Pulmonary artery endothelial cell (primary cell): ENCODE results near the gene BABAM2. TPM values are rescaled to one million over a fixed set of nuclear protein-coding genes. Genes with fewer than 3 reads are reported as not detected.
"Not testable (repeated sequence)": the region's sequence is repeated elsewhere in the genome, so short reads cannot be mapped to it uniquely, and the experiment has no call there.

ENCODE experiments used
- DNase-seq: peaks from one replicate; pipeline ENCODE4 v3.0.0-alpha.2; 2011; ENCODE audit warnings: low read depth, low spot score
- total RNA-seq: library from RNA; depleted of rRNA; stranded (reverse); fragments of >200 nt; gene quantifications from 2 replicates; pipeline ENCODE4 v1.2.3, GENCODE V29; 2014

The BABAM2 gene
- total RNA-seq, 1 donor from 2014 or later, result 12.9 TPM

DNA sequence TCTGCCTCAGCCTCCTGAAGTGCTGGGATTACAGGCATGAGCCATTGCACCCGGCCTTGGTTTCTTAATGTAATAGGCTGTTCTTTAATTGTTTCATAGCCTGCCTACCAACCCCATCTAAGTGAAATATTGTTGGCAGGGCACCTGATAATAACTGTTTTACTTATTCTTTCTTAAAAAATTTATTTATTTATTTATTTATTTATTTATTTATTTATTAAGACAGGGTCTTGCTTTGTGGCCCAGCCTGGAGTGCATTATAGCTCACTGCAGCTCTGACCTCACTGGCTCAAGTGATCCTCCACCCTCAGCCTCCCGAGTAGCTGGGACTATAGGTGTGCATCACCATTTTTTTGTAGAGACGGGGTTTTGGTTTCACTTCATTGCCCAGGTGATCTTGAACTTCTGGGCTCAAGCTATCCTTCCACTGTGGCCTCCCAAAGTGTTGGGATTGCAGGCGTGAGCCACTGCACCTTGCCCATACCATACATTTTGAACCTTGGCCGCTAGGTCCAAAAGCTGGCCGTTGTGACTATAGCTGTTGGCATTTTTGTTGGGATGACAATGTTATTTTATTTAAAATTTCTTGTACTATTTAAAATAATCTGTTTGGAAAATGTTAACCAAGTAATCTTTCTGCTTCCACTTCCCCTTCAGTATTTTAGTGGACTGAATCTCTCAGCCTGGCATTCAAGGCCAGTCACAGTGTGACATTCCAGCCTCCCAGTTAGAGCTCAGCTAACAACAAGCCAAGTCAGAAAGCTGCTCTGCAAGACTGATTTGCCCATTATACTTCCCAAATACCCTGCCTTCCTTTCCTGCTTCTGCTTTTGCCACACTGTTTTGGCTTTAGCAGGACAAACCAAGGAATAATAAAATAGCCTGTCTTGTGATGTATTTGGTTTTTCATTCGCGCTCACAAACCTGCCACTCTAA lies 52.4 kb downstream of the BABAM2 start:
- DNase-seq, result no peak

DNA sequence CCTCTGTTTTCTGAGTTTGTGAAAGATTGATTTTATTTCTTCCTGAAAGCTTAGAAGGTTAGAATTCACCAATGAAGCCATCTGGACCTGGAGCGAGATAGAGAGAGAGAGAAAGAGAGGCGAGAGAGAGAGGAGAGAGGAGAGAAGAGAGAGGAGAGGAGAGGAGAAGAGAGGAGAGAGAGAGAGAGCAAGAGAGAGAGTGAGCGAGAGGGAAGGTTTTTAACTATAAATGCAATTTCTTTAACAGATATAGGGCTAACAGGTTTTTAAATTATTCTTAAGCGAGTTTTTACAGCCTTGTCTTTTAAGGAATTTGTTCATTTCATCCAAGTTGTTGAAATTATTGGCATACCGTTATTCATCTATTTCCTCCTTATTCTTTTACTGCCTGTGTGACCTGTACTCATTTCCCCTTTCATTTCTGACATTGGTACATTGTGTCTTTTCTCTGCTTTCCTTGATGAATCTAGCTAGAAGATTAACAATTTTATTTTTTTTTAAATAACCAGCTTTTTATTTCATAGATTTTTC lies 56.1 kb downstream of the BABAM2 start:
- DNase-seq, result no peak

DNA sequence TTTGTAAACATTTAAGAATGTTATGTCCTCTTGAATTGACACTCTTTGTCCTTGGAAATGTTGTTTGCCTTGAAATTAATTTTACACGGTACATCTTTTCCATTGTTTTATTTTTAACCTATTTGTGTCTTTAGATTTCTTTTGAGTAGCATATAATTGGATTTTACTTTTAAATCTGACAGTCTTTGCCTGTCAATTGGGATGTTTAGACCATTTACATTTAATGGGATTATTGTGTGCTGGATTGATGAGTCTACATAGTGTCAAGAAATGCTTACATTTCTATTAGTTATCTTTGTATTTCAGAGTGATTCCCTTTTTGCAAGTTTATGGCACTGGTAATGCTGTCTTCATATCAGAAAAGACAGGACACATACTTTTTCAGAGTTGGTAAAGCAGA lies 61.5 kb downstream of the BABAM2 start:
- no peak for DNase-seq

DNA sequence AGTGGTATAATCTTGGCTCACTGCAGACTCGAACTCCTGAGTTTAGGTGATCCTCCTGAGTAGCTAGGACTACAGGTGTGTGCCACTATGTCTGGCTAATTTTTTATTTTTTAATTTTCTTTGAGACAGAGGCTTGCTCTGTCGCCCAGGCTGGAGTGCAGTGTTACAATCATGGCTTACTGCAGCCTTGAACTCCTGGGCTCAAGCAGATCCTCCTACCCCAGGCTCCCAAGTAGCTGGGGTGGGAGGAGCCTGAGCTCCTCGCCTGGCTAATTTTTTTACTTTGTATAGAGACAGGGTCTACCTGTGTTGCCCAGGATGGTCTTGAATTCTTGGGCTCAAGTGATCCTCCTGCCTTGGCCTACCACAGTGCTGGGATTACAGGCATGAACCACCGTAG lies 62.5 kb downstream of the BABAM2 start:
- DNase-seq, result no peak

DNA sequence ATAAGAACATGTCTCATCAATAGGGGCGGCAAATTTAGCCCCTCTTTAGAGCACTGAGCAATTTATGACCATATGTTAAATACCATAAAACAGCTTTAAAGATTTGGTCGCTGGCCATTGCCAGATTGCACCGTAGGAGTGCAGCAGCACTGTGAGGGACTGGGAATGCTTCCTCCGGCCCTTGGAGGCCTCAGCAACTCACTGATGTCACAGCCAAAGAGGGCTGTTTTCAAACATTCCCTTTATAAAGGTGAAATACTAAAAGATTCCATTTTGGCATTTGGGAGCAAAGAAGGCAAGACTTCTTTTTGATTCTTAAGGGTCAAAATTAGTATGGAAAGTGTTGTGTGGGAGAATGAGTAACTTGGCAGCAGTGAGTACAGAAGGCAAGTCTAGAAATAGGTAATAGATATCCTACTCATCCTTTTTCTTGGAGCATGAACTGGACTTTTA lies 63.7 kb downstream of the BABAM2 start:
- DNase-seq, result no peak

DNA sequence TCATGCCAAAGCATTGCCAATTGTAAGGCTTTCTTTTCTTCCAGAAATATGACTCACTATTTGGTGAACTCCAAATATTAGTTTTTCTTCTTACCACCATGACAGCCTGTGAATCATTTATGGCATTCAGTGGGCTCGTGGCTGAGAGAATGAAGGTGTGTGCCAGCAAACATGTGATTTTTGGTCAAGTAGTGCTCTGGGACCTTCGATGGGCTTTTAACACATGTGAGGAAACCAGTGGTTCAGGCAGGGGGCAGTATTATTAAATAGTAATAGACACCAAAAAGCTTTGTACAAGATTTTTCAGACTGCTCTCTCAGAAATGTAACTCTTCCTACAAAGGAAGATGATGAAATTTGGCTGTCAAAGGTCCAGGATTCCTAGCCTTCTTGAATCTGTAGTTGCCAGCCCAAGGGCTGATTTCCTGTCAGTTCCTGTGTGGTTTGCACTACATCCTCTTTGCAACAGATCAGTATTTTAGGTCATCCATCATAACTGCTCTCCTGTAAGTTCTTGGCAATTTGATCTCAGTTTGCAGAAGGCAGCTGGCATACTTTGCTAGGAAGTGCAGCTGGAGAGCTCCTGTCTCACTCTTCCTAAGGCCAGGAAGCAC lies 64.3 kb downstream of the BABAM2 start:
- DNase-seq, result peak; percentile 100

DNA sequence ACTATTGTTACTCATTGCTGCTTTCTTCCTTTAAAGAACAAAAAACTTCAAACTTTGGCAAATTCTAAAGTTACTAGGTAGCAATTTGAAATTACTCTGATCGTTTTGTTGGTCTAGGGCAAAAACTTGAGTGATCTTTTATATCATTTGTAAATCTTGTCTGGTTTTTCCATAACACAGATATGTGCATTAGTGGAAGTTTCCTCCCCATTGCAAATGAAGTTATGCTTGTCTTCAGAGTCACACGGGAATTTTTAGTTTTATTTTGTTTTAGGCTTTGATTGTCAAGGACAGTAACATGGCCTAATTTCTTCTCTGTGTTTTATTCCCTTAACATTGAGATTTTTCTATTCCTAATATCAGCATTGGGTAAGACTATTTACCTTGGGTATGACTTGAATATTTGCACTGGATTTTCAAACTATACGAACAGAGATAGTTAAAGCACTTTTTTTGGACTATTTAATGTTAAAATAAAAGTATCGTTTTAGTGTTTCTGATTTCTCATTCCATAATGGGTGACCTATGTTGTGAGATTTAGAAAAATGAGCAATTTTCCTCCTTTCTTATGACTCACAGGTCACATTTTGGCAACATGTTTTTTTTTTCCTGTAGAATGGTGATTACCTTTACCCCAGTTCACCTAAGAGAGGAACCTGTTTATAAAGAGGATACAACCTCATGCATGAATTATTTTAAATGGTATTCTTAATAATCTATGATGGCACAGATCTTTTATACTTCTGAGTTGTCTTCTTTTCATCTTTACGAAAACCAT lies 65.0 kb downstream of the BABAM2 start:
- no peak for DNase-seq

DNA sequence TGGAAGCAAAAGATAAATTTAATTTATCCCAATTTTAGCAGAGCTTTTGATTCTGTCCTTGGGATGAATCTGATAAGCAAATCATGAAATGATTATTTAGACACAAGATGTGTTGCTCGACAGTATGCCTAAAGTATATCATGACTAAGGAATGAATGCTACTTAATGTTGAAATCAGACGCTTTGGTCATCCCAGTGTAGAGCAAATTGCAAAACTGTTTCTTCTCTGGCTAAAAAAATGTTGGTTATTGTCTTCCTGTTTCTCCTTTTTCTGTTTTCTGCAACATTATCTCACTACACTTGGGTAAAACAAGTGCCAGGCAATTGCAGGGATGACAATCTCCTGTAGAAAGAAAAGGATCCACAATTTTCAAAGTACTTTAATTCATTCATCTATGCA lies 66.4 kb downstream of the BABAM2 start:
- DNase-seq, result no peak

DNA sequence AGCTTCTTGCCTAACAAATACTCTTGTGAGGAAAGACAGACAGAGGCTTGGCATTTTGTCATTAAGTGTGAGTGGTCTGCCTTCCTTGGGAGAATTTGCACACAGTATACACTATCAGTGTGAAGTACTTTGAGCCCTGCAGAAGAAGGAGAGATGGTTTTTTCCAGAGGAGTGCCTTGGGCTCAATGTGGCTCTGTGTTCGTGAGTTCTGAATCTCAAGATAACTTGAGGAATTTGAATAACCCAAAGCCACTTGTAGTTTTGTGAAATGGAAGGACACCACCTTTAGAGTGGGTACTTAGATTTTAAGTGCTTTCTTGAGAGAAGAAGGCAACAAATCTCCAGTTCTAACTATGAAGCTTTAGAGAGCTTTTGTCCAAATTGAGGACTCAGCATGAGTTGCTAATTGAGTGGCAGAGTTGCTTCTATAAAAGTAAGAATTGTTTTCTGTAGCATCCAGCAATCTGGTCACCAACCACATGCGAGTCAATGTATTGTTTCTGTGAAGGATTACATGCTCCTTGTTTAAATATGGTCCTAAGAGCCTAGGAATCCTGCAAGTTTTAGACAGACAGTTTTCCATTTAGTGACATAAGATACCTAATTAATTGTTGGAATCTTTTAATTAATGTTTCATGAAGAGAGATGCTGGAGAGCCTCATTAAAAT lies 68.3 kb downstream of the BABAM2 start:
- no peak for DNase-seq

DNA sequence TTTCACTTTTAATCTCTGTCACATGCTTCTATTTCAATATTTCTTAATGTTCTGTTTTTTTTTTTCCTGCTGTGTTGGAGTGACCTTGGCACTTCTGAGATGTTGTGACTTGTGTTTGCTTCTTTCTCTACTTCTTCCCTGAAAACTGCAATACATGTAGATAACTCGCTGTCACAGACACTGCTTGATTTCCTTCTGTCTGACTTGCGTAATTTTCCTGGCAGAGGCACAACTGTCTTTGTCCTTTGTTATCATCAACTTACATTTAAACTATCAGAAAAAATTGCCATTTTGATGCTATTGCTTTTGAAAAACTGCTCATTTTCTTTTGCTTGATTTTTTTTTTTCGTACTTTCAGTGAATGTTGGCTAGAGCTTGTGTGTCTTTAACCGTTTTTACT lies 69.0 kb downstream of the BABAM2 start:
- DNase-seq, result no peak

DNA sequence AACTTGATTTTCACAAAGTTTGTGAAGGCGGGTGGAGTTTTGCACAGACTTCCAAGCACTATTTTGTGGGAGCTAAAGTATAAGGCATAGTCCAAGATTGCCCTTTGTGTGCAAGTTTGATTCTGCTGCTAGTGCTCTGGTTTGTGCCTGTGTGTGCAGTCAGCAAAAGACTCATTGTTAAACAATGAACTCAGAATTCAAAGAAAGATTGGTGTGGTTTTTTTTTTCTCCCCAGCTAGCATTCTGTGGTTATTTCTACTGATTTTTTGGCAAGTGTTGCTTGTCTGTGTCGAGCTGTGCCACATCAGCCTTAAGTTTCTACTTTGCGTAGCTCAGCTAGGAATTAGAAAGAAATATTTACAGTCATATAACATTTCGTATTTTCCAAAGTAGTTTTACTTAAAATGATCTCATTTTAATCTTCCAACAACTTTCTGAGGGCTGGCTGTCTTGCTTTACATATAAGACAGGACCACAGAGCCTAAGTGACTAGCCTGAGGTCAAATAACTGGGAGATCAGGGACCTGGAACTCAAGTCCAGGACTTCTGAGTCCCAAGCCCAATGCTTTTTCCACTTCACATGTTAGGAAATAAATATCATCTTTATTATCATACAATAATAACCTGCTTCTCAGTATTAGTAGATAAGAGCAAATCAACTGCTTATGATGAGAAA lies 69.8 kb downstream of the BABAM2 start:
- no peak for DNase-seq

DNA sequence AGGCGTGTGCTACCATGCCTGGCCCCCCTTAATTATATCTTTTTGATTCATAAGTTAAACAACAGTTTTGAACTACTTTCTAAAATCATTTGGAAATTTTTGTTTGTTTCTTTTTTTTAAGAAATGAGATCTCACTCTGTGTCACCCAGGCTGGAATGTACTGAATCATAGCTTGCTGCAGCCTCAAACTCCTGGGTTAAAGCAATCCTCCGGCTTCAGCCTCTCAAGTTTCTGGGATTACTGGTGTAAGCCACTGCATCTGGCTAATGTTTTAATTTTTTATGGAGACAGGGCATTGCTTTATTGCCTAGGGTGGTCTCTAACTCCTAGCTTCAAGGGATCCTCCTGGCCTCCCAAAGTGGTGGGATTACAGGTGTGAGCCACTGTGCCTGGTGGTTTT lies 71.5 kb downstream of the BABAM2 start:
- no peak for DNase-seq

DNA sequence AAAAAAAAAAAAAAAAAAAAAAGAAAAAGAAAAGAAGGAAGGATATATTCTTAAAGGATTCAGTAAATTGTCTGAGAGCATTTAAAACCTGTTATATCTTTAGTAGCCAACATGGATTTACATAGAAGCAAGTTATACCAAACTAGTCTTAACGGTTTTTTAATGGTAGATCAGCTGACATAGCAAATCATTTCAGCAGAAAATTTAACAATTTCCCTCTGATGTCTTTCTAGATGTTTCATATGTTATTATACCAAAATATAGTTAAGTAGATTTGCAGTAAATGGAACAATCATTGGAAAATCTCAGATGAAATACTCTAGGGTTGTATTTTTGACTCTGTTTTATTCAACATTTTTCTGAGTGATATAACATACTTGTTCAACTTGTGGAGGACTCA lies 72.9 kb downstream of the BABAM2 start:
- no peak for DNase-seq

DNA sequence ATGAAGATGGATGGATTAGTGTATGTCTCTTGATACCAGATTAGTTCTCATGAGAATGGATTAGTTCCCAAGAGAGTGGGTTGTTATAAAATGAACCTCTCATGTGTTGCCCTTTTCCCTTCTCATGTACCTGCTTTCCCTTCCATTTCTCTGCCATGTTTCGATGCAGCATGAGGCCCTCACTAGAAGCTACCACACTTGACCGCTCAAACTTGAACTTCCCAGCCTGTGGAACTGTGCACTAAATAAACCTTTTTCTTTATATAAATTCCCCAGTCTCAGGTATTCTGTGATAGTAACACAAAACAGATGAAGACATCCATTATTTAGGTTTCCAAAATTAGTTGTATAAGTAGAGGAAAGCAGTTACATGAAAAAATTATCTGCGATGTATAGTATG lies 73.5 kb downstream of the BABAM2 start:
- DNase-seq, result no peak

DNA sequence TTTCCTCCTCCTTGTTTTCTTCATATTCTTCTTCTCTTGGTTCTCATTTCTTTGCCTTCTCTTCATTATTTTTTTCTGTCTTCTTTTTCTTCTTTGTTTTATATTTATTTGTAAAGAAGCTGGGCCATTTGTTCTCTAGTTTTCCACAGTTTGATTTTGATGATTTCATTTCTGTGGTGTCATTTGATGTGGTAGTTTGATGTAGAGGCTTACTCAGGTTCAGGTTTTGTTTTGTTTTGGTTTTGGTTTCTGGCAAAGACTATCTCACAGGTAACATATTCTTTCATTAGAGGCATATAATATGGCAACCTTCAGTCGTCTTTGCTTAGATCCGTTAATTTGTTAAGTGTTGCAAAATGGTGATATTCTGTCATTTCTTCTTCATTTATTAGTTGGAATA lies 75.3 kb downstream of the BABAM2 start:
- DNase-seq, result no peak

DNA sequence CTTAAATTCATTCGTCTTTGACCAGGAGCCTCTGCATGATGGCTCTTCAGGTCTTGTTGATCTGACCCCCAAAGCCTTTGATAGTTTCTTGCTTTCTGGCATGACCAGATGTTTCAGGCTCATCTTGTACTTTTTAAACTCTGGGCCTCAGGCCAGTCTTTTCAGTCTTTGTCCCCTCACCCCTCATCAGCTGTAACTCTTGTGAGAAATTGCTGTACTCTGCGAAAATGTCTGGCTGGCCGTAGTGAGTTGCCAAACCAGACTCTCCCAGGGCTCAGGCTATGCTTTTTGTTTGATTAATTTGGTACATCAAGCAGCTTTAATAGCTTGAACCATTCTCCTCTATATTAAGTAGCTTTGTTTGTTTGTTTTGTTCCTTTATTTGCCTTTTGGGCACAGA lies 75.9 kb downstream of the BABAM2 start:
- DNase-seq, result no peak

DNA sequence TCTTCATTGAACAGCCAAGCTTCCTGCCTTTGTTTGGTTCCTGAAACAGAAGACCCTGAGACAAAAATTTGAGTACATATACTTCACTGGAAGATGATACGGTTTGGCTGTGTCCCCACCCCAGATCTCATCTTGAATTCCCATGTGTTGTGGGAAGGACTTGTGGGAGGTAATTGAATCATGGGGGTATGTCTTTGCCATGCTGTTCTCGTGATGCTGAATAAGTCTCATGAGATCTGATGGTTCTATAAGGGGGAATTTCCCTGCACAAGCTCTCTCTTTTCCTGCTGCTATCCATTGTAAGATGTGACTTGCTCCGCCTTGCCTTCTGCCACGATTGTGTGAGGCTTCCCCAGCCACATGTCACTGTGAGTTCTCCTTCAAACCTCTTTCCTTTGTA lies 76.5 kb downstream of the BABAM2 start:
- DNase-seq, result no peak

DNA sequence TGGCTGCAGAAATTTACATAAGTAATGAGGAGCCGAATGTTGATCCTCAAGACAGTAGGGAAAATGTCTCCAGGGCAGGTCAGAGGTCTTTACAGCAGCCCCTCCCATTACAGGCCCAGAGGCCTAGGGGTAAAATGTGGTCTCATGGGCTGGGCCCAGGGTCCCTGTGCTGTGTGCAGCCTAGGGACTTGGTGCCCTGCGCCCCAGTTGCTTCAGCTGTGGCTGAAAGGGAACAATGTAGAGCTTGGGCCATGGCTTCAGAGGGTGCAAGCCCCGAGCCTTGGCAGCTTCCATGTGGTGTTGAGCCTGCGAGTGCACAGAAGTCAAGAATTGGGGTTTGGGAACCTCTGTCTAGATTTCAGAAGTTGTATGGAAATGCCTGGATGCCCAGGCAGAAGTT lies 77.5 kb downstream of the BABAM2 start:
- not testable (repeated sequence) for DNase-seq

DNA sequence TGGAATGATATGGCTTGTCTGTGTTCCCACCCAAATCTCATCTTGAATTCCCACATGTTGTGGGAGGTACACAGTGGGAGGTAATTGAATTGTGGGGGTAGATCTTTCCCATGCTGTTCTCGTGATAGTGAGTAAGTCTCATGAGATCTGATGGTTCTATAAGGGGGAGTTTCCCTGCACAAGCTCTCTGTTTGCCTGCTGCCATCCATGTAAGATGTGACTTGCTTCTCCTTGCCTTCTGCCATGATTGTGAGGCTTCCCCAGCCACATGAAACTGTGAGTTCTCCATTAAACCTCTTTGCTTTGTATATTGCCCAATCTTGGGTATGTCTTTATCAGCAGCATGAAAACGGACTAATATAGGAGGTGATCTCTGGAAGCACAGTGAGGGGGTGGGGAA lies 78.4 kb downstream of the BABAM2 start:
- DNase-seq, result not testable (repeated sequence)

DNA sequence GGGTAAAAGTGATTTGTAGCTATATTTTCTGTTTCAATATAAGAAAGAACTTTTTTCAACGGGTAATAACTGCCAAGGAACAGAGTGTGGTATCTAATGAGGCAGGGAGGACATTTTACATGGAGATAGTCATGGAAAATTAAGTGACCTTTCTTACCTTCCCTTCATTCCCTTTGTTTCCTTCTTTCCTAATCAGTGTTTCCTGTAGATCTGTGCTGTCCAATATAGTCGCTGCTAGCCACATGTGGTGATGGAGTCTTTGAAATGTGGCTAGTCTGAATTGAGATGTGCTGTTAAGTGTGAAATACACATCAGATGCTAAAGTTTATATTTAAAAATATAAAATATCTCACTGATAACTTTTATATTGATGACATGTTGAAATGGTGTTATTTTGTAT lies 81.8 kb downstream of the BABAM2 start:
- no peak for DNase-seq

DNA sequence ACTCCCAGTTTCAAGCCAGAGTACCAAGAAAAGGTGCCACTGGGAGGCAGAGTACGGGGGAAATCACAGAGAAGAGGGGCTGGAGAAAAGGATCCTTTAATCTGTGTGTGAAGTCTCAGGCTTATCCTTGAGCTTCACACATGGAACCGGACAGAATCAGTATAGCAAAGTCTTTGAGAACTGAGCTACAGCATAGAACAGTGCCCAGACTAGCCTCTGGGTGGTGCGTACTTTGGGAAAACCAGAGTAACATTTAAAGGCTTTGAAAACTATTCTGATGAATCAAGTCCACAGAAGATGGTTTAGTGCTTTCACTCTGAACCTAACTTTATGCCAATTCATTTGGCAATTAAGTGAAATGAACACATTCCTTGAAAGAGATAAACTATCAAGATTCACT lies 83.1 kb downstream of the BABAM2 start:
- DNase-seq, result no peak
